Stimulated activated CD8-positive, alpha-beta memory T cell treated with anti-CD3 and anti-CD28 coated beads, Interleukin-12 subunit alpha, Interleukin-12 subunit beta, amount 100 ng/mL, for 4 hours (primary cell): Measurements from ENCODE around the gene IL3RA.
"Not testable (repeated sequence)": the region's sequence is repeated elsewhere in the genome, so short reads cannot be mapped to it uniquely, and the experiment has no call there.

Source experiments
- DNase-seq: peaks from one replicate; pipeline ENCODE4 v3.0.0-alpha.2; 2020; ENCODE audit warnings: low read depth

IL3RA gene

DNA sequence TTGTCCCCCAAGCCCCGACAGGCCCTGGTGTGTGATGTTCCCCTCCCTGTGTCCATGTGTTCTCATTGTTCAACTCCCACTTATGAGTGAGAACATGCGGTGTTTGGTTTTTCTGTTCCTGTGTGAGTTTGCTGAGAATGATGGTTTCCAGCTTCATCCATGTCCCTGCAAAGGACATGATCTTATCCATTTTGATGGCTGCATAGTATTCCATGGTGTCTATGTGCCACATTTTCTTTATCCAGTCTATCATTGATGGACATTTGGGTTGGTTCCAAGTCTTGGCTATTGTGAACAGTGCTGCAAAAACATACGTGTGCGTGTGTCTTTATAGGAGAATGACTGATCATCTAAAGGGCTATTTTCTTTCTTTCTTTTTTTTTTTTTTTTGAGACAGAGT lies 4.2 kb upstream of the IL3RA start:
- not testable (repeated sequence) for DNase-seq

DNA sequence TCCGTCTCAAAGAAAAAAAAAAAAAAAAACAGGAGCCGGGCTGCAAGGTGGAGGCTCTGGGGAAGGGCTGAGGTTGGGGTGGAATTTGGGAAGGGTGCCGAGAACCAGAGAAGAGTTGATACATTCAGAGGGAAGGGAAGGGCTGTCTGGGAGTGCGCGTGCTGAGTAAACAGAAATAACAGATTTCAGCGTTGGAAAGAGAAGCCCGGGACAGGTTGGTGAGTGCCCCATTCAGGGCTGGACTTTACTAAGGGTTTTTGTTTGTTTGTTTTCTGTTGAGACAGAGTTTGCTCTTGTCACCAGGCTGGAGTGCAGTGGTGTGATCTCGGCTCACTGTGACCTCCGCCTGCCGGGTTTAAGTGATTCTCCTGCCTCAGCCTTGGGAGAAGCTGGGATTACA lies 1.7 kb upstream of the IL3RA start:
- DNase-seq = no peak

DNA sequence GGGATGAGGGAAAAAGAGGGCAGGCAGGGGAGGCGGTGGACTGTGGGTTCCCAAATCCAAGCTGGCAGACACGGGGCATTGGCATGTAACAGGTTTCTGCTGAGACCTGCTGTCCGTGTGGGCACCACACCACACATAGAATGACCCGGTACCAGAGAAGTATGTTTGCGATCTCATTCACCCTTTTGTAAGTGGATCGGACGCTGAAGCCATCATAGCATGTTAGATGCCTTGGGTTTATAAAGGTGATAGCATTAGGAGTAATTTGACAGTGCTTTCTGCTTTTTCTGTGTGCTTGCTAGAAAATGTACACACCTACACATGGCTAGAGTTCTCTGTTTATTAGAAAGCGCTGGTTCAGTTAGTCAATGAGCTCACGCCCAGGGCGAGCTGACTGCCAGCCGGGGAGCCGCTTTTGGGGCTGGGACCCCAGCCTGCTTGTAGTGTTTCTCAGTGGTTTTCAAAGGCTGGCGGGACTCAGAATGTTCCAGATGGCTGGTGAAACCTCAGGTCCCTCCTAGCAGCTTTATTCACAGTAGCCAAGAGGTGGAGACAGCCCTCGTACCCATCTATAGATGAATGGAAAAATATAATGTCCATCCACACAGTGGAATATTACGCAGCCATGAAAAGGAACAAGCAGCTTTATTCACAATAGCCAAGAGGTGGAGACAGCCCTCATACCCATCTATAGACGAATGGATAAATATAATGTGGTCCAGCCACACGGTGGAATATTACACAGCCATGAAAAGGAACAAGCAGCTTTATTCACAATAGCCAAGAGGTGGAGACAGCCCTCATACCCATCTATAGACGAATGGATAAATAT lies 579 bp downstream of the IL3RA start:
- DNase-seq = no peak

DNA sequence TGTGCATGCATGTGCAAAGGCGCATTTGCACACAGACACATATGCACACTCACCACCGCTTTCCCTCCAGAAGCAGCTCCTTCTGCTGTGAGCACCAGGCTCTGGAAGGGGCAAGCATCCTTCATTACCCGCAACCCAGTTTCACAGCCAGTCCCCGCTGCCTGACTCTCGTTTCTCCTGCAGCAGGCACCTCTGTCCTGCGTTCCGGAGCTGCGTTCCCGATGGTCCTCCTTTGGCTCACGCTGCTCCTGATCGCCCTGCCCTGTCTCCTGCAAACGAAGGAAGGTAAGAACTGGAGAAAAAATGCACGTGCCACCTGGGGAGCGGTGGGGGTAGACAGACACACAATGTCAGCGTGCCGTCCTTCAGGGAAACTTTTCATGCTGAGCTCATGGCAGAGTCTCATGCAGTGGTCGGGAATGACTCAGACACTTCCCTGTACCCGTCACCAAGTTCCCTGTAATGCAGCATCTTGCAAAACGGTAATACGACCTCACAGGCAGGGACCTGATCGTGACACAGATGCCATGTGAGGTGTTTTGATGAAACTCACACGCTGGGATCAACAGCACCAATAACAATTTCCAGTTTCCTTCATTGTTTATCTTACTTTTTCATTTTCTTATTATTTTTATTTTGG lies 5.1 kb downstream of the IL3RA start:
- no peak for DNase-seq

DNA sequence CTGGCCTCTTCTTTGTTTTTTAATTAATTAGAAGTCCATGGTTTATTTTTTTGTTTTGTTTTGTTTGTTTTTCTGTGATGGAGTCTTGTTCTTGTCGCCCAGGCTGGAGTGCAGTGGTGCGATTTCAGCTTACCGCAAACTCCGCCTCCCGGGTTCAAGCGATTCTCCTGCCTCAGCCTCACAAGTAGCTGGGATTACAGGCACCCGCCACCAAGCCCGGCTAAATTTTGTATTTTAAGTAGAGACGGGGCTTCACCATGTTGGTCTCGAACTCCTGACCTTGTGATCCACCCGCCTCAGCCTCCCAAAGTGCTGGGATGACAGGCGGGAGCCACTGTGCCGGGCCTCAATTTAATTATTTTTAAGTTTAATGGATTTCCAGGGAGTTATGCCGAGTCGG lies 13.0 kb downstream of the IL3RA start:
- not testable (repeated sequence) for DNase-seq

DNA sequence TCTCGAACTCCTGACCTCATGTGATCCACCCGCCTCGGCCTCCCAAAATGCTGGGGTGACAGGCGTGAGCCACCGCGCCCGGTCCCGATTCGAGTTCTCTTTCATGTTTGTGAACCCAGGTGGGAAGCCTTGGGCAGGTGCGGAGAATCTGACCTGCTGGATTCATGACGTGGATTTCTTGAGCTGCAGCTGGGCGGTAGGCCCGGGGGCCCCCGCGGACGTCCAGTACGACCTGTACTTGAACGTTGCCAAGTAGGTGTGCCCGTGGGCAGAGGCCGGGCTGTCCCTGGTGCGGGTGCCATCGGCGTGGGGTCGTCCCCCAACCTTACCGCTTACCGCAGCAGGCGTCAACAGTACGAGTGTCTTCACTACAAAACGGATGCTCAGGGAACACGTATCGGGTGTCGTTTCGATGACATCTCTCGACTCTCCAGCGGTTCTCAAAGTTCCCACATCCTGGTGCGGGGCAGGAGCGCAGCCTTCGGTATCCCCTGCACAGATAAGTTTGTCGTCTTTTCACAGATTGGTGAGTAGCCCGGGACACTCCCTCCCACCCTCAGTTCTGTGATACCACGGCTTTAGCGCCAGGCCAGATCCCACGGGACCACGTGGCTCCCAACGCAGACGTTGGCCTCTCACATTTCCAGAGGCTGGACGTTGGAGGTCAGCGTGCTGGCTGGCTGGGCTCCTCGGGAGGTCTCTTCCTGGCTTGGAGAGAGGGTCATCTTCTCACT lies 15.6 kb downstream of the IL3RA start:
- no peak for DNase-seq

DNA sequence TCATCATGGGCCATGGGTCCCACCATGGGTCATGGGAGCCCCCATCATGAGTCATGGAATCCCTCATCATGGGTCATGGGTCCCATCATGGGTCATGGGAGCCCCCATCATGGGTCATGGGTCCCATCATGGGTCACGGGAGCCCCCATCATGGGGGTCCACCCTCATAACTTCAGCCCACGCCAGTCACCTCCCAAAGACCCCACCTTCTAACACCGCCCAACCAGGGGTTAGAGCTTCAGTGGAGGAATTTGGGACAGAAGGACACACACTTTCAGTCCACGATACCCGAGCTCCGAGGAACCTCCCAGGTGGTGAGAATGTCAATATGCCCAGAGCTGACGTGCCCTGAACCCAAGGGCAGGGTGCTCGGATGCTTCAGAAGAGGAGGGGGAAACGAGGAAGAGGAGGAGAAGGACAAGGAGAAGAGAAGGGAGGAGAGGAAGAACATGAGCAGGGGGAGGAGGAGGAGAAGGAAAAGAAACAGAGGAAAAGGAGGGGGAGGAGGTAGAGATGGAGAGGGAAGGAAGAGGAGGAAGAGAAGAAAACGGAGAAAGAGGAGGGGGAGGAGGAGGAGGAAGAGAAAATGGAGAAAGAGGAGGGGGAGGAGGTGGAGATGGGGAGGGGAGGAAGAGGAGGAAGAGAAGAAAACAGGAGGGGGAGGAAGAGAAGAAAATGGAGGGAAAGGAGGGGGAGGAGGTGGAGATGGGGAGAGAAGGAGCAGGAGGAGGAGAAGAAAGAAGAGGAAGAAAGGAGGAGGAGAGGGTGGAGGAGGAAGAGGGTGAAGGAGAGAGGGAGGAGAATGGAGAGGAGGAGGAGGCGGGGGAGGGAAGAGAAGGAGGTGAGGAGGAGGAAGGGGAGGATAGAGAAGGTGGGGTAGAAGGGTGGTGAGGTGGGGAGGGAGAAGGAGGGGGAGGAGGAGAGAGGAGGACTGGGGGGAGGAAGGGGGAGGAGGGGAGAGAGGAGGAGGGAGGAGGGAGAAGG lies 17.7 kb downstream of the IL3RA start:
- no peak for DNase-seq

DNA sequence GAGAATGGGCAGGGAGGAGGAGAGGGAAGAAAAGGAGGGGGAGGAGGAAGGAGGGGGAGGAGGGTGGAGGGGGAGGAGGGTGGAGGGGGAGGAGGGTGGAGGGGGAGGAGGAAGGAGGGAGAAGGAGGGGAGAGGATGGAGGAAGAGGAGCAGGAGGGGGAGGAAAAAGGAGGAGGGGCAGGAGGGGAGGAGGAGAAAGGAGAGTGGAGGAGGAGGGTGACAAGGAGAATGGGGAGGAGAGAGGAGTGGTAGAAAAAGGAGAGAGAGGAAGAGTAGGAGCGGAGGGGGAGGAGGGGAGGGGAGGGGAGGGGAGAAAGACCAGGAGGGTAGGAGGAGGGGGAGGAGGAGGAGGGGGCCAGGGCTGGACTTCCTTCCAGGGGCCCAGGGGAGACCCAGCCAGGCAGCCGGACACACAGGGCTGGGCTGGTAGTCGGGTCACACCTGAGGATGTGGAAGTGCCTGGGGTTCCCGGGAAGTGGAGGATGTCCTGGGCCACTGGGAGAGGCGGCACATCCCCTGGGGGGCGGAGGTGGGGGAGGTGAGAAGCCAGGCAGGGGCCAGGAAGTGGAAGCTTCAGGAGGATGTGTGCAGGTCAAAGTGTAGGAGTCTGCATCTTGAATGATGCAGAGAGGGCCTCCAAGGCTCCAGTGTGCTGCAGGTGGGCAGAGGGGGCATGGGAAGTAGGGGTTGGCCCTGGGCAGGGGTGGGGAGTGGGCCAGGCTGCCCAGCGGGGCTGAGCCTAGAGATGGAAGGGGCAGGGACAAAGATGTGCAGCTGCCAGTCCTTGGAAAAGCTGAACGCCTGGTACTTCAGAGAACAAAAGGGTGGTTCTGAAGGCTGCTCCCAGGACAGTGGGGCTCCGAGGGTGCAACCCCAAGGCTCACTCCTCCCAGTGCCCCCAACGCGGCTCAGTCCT lies 18.8 kb downstream of the IL3RA start:
- DNase-seq = no peak

DNA sequence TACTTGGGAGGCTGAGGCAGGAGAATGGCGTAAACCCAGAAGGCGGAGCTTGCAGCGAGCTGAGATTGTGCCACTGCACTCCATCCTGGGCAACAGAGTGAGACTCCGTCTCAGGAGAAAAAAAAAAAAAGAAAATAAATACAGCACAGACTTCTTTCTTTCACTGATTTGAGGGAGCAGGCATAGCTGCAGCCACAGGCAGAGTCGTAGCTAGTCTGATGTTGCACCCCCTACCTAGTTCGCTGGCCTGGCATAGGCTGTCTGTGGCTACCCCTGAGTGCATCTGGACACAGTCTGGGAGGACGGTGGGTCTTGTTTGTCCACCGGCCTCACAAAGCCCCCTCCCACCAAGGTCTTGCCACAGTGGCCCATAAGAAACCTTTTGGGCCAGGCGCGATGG lies 21.4 kb downstream of the IL3RA start:
- no peak for DNase-seq

DNA sequence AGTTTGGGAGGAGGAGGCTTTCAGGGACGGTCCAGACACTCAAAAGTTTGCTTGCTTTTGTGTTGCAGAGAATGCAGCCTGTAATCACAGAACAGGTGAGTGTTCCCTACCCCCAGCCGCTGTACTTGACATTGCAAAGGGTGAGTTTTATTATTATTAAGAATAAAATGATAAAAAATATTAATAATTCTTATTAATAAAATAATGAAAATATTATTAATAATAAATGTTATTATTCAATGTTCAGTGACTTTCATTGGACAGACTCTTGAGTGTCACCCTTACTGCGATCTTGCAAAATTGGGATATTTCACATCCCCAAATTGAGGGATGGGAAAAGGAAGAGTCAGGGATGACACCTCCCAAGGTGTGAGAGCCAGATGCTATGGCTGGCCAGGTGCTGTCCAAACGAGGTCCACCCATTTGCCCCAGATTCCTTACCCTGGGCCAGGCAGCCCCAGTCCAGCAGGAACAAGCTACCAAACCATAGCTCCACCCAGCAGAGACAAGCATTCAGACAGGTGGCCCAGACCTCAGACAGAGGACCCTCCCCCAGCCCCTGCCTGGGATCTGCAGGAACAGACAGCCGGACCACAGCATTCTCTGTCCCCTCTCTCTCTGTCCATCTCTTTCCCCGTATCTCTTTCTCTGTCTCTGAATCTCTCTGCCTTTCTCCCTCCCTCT lies 22.4 kb downstream of the IL3RA start:
- no peak for DNase-seq

DNA sequence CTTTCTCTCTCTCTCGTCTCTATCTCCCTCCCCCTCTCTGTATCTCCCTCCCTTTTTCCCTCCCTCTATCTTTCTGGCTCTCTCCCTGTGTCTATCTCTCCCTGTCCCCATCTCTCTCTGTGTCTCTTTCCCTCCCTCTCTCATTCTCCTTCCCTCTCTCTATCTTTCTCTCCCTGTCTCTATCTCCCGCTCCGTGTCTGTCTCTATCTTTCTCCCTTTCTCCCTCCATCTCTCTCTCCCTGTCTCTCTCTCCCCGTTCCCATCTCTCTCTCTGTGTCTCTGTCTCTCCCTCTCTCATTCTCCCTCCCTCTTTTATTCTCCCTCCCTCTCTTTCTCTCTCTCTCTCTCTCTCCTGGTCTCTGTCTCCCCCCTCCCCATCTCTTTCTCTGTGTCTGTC lies 22.9 kb downstream of the IL3RA start:
- no peak for DNase-seq

DNA sequence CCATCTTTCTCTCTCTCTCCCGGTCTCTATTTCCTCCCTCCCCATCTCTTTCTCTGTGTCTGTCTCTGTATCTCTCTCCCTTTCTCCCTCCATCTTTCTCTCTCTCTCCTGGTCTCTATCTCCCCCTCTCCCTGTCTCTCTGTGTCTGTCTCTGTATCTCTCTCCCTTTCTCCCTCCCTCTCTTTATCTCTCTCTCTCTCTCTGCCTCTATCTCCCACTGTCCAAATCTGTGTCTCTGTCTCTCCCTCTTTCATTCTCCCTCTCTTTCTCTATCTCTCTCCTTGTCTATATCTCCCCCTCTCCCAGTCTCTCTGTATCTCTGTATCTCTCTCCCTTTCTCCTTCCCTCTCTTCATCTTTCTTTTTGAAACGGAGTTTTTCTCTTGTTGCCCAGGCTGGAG lies 23.6 kb downstream of the IL3RA start:
- no peak for DNase-seq

DNA sequence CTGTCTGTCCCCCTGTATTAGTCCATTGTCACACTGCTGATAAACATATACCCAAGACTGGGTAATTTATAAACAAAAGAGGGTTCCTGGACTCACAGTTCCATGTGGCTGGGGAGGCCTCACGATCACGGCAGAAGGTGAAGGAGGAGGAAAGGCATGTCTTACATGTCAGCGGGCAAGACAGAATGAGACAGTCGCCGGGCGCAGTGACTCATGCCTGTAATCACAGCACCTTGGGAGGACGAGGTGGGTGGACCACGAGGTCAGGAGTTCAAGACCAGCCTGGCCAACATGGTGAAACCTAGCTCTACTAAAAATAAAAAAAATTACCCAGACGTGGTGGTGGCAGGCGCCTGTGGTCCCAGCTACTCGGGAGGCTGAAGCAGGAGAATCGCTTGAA lies 24.7 kb downstream of the IL3RA start:
- DNase-seq = no peak

DNA sequence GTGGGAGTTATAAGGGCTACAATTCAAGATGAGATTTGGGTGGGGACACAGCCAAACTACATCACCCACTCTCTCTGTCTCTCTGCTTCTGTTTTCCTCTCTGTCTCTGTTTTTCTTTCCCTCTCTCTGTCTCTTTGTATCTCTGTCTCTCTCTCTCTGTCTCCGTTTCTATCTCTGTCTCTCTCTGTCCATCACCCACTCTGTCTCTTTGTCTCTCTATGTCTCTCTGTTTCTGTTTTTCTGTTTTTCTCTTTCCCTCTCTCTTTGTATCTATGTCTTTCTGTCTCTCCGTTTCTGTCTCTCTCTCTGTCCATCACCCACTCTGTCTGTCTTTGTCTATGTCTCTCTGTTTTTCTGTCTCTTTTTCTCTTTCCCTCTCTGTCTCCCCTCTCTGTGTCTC lies 25.3 kb downstream of the IL3RA start:
- DNase-seq = no peak

DNA sequence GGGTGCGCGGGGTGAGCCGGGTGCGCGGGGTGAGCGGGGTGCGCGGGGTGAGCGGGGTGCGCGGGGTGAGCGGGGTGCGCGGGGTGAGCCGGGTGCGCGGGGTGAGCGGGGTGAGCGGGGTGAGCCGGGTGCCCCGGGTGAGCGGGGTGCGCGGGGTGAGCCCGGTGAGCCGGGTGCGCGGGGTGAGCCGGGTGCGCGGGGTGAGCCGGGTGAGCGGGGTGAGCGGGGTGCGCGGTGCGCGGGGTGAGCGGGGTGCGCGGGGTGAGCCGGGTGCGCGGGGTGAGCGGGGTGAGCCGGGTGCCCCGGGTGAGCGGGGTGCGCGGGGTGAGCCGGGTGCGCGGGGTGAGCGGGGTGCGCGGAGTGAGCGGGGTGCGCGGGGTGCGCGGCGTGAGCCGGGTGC lies 29.8 kb downstream of the IL3RA start:
- DNase-seq = not testable (repeated sequence)

DNA sequence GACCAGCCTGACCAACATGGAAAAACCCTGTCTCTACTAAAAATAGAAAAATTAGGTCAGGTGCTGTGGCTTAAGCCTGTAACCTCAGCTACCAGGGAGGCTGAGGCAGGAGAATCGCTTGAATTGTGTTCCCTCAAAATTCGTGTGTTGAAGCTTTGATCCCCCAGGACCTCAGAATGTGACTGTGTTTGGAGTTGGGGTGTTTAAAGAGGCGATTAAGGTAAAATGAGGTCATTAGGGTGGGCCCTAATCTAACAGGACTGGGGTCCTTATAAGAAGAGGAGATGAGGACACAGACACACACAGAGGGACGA lies 31.8 kb downstream of the IL3RA start:
- no peak for DNase-seq

DNA sequence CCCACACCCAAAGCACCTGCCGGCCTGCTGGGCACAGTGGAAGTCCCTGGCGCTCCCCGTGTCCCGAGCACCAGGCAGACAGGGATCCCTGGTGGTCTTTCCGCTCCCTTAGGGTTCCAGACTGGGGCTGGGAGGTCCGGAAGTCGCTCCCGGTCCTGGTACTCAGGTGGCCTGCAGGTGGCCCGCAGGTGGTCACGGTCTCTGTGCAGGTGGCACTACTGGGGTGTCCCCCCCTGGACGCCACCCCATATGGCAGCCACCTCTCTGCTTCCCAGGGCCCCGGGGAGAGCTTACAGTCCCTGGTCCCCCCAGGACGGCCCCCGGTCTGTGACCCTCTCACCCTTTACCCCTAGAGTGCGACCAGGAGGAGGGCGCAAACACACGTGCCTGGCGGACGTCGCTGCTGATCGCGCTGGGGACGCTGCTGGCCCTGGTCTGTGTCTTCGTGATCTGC lies 41.7 kb downstream of the IL3RA start:
- DNase-seq = no peak

DNA sequence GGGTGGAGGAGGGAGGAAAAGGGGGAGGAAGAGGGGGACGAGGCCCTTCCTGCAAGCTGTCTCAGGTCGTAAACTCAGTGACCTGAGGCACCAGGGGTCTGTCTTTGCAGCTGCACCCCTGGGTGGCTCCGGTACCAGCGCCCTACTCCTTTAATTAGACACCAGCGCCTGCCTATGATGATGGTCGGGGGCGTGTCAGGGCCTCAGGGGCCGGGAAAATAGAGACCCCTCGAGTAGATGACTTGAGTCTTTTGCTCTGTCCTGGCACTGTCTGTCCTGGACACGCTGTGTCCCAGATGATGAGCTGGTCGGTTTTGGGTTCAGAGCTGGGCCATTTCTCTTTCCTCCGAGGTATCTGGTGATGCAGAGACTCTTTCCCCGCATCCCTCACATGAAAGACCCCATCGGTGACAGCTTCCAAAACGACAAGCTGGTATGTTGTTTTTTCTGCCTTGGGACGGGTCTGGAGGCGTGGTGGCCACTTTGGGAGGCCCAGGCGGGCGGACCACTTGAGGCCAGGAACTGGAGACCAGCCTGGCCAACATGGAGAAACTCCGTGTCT lies 44.2 kb downstream of the IL3RA start:
- no peak for DNase-seq

DNA sequence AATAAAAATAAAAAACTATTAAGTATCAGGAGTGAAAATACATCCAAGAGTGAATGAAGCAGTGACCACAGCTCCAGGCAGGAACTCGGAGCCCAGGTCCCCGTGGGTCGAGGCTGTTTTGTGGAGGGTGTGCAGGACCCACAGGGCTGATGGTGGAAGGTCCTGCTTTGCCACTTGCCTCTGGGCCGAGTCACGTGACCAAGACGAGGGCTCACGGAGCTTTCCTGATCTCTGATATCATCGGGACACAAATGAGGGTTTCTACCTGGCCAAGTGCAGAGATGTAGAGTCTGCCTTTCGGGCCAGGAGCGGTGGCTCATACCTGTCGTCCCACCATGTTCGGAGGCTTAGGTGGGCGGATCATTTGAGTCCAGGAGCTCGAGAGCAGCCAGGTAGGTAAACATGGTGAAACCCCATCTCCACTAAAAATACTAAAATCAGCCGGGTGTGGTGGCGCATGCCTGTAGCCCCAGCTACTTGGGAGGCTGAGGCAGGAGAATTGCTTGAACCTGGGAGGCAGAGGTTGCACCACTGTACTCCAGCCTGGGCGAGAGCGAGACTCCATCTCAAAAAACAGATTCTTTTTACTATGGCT lies 48.2 kb downstream of the IL3RA start:
- no peak for DNase-seq
